ENCODE results near the gene DHFR2. TPM values are rescaled to one million over a fixed set of nuclear protein-coding genes. Genes with fewer than 3 reads are reported as not detected.

Gene DHFR2
- total RNA-seq, 2 experiments from 2014 or later, result 0.74 to 0.75 TPM

DNA sequence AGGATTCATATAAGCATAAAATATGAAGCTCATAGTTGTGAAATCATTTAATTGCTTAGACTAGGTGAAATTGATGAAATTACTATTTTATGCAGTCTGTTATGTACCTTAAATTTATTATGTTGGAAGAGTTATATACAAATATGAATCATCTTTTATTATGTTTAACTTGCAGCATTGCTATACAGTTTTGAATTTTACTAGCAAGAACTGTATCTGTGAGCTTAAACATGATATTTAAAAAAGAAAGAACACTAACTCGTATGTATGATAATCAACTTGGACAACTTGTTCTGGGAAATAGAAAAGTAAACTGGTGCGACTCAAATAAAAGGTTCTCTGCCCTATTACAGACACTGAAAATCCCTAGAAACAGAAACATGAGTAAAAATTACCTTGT, 36.1 kb downstream of the DHFR2 start:
- no peak overlapping the region for H3K4me3 Mint-ChIP-seq
- ChIA-PET POLR2A (no interaction called here), CTCF (no interaction called here)
- H3K4me3 ChIP-seq (ENCODE audit: low read length), result no peak overlapping the region
- no peak overlapping the region for H3K27ac Mint-ChIP-seq
- ATAC-seq (ENCODE audit: poor library complexity) (no peak), DNase-seq (no peak)
- intact Hi-C loops (cut with DNase I, micrococcal nuclease), result no loop called here
- no peaks in the 10 kb centered on the region for H3K9me3 Mint-ChIP-seq
- no peak overlapping the region for H3K27ac ChIP-seq (ENCODE audit: low read depth in 1 of 2, low read length in 2 of 2)
- TF ChIP-seq CTCF (IDR thresholded peaks at IDR 0.05), result no peak
- H3K36me3 ChIP-seq (ENCODE audit: insufficient read depth, low read length), result no peaks in the 10 kb centered on the region
- H3K4me1 Mint-ChIP-seq (ENCODE audit: low read depth), result no peaks in the 10 kb centered on the region
- no peaks in the 10 kb centered on the region for H3K4me1 ChIP-seq (ENCODE audit: insufficient read depth, low read length)
- H3K27me3 Mint-ChIP-seq, result no peaks in the 10 kb centered on the region
- H3K9me3 ChIP-seq (ENCODE audit: control insufficient read depth in 1 of 2, insufficient read depth in 1 of 2, low read length in 2 of 2), result no peaks in the 10 kb centered on the region
- no peaks in the 10 kb centered on the region for H3K36me3 Mint-ChIP-seq (ENCODE audit: low read depth)
- no peaks in the 10 kb centered on the region for H3K27me3 ChIP-seq (ENCODE audit: control insufficient read depth in 1 of 2, insufficient read depth in 2 of 2, low read length in 2 of 2)

DNA sequence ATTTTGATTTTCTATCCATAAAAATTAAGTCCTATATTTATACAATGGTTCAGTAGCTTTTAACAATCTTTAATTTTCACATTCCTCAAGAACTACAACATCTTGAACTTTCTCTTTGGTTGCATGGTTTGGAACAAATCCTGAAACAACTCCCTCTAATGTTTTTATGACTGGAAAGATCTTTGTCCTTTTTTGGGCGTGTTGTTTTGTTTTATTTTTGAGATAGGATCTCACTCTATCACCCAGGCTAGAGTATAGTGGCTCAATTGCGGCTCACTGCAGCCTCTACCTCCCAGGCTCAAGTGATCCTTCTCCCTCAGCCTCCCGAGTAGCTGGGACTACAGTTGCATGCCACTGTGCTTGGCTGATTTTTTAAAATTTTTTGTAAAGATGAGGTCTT, 38.3 kb downstream of the DHFR2 start:
- Histone ChIP-seq H3K27me3 (ENCODE audit: control insufficient read depth in 1 of 2, insufficient read depth in 2 of 2, low read length in 2 of 2) (no peaks in the 10 kb centered on the region), H3K9me3 (ENCODE audit: control insufficient read depth in 1 of 2, insufficient read depth in 1 of 2, low read length in 2 of 2) (no peaks in the 10 kb centered on the region), H3K4me3 (ENCODE audit: low read length) (no peak overlapping the region), H3K36me3 (ENCODE audit: insufficient read depth, low read length) (no peaks in the 10 kb centered on the region), H3K4me1 (ENCODE audit: insufficient read depth, low read length) (no peaks in the 10 kb centered on the region), H3K27ac (ENCODE audit: low read depth in 1 of 2, low read length in 2 of 2) (no peak overlapping the region)
- Mint-ChIP-seq H3K27me3 (no peaks in the 10 kb centered on the region), H3K27ac (no peak overlapping the region), H3K9me3 (no peaks in the 10 kb centered on the region), H3K4me1 (ENCODE audit: low read depth) (no peaks in the 10 kb centered on the region), H3K4me3 (no peak overlapping the region), H3K36me3 (ENCODE audit: low read depth) (no peaks in the 10 kb centered on the region)
- DNase-seq (no peak), ATAC-seq (ENCODE audit: poor library complexity) (no peak)
- TF ChIP-seq CTCF (IDR thresholded peaks at IDR 0.05), result no peak
- ChIA-PET POLR2A (no interaction called here), CTCF (interaction anchor here (1.1 kb wide), 1 partner anchor 13 kb away, joined by 4 read pairs; no protein-coding TSS in a partner anchor)
- intact Hi-C loops (cut with DNase I, micrococcal nuclease), result no loop called here

DNA sequence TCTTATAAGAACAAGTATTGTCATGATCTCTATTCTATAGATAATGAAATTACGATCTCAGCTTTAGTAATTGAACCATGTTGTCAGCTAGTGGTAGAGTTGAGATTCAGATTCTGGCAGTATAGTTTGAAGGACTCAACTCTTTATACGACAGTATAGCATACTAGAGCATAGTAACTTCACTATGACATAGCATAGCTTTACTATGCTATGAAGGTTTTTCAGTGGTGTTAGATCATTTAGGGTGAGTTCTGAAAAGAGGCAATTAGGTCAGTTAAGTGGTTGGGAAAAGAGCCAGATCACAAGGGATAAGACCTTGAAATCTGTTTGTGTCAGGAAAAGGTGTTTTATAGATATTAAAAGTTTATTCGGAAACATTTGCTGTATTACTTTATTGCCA, 42.4 kb downstream of the DHFR2 start:
- H3K36me3 Mint-ChIP-seq (ENCODE audit: low read depth), result no peaks in the 10 kb centered on the region
- ChIA-PET CTCF (no interaction called here), POLR2A (no interaction called here)
- peaks cover under 1% of the 10 kb centered on the region for H3K4me1 Mint-ChIP-seq (ENCODE audit: low read depth)
- ATAC-seq (ENCODE audit: poor library complexity) (no peak), DNase-seq (no peak)
- intact Hi-C loops (cut with DNase I, micrococcal nuclease), result no loop called here
- no peaks in the 10 kb centered on the region for H3K27me3 Mint-ChIP-seq
- H3K9me3 Mint-ChIP-seq, result no peaks in the 10 kb centered on the region
- H3K27ac Mint-ChIP-seq, result no peak overlapping the region
- Histone ChIP-seq H3K27ac (ENCODE audit: low read depth in 1 of 2, low read length in 2 of 2) (no peak overlapping the region), H3K4me1 (ENCODE audit: insufficient read depth, low read length) (no peaks in the 10 kb centered on the region), H3K36me3 (ENCODE audit: insufficient read depth, low read length) (no peaks in the 10 kb centered on the region), H3K4me3 (ENCODE audit: low read length) (no peak overlapping the region), H3K9me3 (ENCODE audit: control insufficient read depth in 1 of 2, insufficient read depth in 1 of 2, low read length in 2 of 2) (no peaks in the 10 kb centered on the region), H3K27me3 (ENCODE audit: control insufficient read depth in 1 of 2, insufficient read depth in 2 of 2, low read length in 2 of 2) (no peaks in the 10 kb centered on the region)
- H3K4me3 Mint-ChIP-seq, result no peak overlapping the region
- TF ChIP-seq CTCF (IDR thresholded peaks at IDR 0.05), result no peak
